Panc1 (cell line): ENCODE results near the gene CLEC4F. TPM values are rescaled to one million over a fixed set of nuclear protein-coding genes. Genes with fewer than 3 reads are reported as not detected.

Experiments used
- ATAC-seq: fragments of 200-7000 bp; cut with Tn5 transposase; 2 replicates; pipeline ENCODE4 v1.9.1; 2020; ENCODE audit warnings: mild to moderate bottlenecking, moderate library complexity
- BruUV-seq: library from RNA; stranded (reverse); fragments of 400-500 nt; replicated peaks from 2 replicates; lab custom pipeline; 2021; lab: Mats Ljungman, UMichigan
- CTCF ChIA-PET: fragments of 300-600 bp; sonication (Branson Sonifier 250); formaldehyde crosslinking; loops from one replicate; lab custom pipeline; 2022; ENCODE audit warnings: antibody characterized with exemption; lab: Charles Lee
- POLR2A ChIA-PET: fragments of 300-600 bp; sonication (Branson Sonifier 250); formaldehyde crosslinking; loops from one replicate; lab custom pipeline; 2022; ENCODE audit warnings: antibody characterized with exemption; lab: Charles Lee
- DNase-seq: peaks from one replicate; pipeline ENCODE4 v3.0.0-alpha.2; 2010; ENCODE audit warnings: low read depth, low spot score
- H3K27ac ChIP-seq: 2 replicates; pipeline ENCODE4 v1.5.1; 2011; ENCODE audit warnings: mild to moderate bottlenecking, low read length, inconsistent platforms
- H3K27me3 ChIP-seq: fragments of 200-500 bp; sonication (Bioruptor generic); 2 replicates; pipeline ENCODE4 v1.6.0; 2014; ENCODE audit warnings: low read length, inconsistent platforms; ENCODE audit not compliant: control insufficient read depth, insufficient read depth
- H3K36me3 ChIP-seq: fragments of 200-500 bp; sonication (Bioruptor generic); 2 replicates; pipeline ENCODE4 v1.5.1; 2014; ENCODE audit warnings: inconsistent platforms, mild to moderate bottlenecking, low read length, moderate library complexity; ENCODE audit not compliant: control insufficient read depth, insufficient read depth
- H3K4me1 ChIP-seq: 2 replicates; pipeline ENCODE4 v1.5.1; 2011; ENCODE audit warnings: inconsistent platforms, mild to moderate bottlenecking, low read length, moderate library complexity; ENCODE audit not compliant: control insufficient read depth, insufficient read depth
- H3K4me3 ChIP-seq, 2 experiments: 2 replicates each; pipeline ENCODE4 v1.5.1; 2011 to 2012; ENCODE audit warnings: low read depth in 2 of 2, low read length in 2 of 2, mild to moderate bottlenecking in 2 of 2, inconsistent platforms in 1 of 2, moderate library complexity in 1 of 2
- H3K9me3 ChIP-seq: fragments of 200-500 bp; sonication (Bioruptor generic); 2 replicates; pipeline ENCODE4 v1.5.1; 2014; ENCODE audit warnings: low read depth, mild to moderate bottlenecking, inconsistent platforms, low read length, moderate library complexity; ENCODE audit not compliant: control insufficient read depth, insufficient read depth
- POLR2AphosphoS5 ChIP-seq: IDR thresholded peaks from 2 replicates; pipeline ENCODE4 v1.6.1; 2012; ENCODE audit warnings: mild to moderate bottlenecking, low read depth, low read length, moderate library complexity
- REST ChIP-seq, 2 experiments: IDR thresholded peaks; 2 replicates each; pipeline ENCODE4 v1.6.1; 2011 to 2012; ENCODE audit warnings: low read depth in 2 of 2, control low read depth in 1 of 2, low read length in 1 of 2, mild to moderate bottlenecking in 1 of 2, moderate library complexity in 1 of 2; ENCODE audit not compliant: insufficient read depth in 1 of 2
- SIN3A ChIP-seq: IDR thresholded peaks from 2 replicates; pipeline ENCODE4 v1.6.1; 2012; ENCODE audit warnings: low read depth, mild to moderate bottlenecking, low read length, moderate library complexity, borderline replicate concordance; ENCODE audit not compliant: insufficient read depth
- TCF7L2 ChIP-seq: IDR thresholded peaks from 2 replicates; pipeline ENCODE4 v1.6.1; 2011; ENCODE audit warnings: mild to moderate bottlenecking, low read depth, low read length, inconsistent platforms
- in situ Hi-C: cut with HindIII; loops from 2 replicates; pipeline ENCODE4 v1.10.0; 2016; ENCODE audit warnings: low sequenced_read_pairs, low pct_unique_long_range_greater_than_20kb
- intact Hi-C: fragments of 100-400 bp; cut with micrococcal nuclease; formaldehyde crosslinking; loops from one replicate; pipeline ENCODE4 v1.10.0; 2022; ENCODE audit not compliant: unreplicated experiment
- total RNA-seq: library from RNA; stranded (reverse); gene quantifications from one replicate; pipeline ENCODE4 v1.2.1, GENCODE V29; 2021; ENCODE audit not compliant: unreplicated experiment
- TF ChIP-seq, protein P1 (sequence below): fragments of 450-650 bp; IDR thresholded peaks from 2 replicates; pipeline ENCODE4 v1.5.1; 2017; ENCODE audit warnings: mild to moderate bottlenecking

The CLEC4F gene
- total RNA-seq, 1 experiment from 2014 or later = not detected

DNA sequence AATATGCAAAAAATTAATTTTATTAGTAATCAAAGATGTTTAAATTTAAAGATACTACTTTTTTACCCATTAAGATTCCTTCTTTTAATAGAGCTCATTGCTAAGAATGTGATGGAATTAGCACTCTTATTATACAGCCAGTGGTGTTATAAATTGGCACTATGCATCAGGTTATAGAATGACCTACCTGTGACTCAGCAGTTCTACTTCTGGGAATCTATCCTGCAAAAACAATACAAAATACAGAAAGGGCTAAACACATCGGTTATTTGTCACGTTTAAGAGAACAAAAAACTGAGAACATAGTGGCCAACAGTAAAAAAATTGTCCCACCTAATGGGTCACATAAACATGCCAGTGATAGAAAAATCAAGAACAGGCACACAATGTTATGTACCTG is 42.9 kb downstream of the CLEC4F start:
- Histone ChIP-seq H3K36me3 (no peaks in the 10 kb centered on the region), H3K4me1 (no peaks in the 10 kb centered on the region), H3K27me3 (peaks cover 27% of the 10 kb centered on the region), H3K9me3 (no peaks in the 10 kb centered on the region), H3K27ac (no peak overlapping the region), H3K4me3 (no peak overlapping the region)
- in situ Hi-C loops = no loop called here
- ChIA-PET CTCF (no interaction called here), POLR2A (no interaction called here)
- no TSS peak for BruUV-seq
- DNase-seq (no peak), ATAC-seq (no peak)
- TF ChIP-seq POLR2AphosphoS5 (no peak), SIN3A (no peak), TCF7L2 (no peak), REST (IDR thresholded peaks at IDR 0.05; ENCODE audit: insufficient read depth in 1 of 2, low read depth in 2 of 2, low read length in 1 of 2) (no peak)
- TF ChIP-seq, protein P1, sequence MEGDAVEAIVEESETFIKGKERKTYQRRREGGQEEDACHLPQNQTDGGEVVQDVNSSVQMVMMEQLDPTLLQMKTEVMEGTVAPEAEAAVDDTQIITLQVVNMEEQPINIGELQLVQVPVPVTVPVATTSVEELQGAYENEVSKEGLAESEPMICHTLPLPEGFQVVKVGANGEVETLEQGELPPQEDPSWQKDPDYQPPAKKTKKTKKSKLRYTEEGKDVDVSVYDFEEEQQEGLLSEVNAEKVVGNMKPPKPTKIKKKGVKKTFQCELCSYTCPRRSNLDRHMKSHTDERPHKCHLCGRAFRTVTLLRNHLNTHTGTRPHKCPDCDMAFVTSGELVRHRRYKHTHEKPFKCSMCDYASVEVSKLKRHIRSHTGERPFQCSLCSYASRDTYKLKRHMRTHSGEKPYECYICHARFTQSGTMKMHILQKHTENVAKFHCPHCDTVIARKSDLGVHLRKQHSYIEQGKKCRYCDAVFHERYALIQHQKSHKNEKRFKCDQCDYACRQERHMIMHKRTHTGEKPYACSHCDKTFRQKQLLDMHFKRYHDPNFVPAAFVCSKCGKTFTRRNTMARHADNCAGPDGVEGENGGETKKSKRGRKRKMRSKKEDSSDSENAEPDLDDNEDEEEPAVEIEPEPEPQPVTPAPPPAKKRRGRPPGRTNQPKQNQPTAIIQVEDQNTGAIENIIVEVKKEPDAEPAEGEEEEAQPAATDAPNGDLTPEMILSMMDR = no peak
- intact Hi-C loops = no loop called here

DNA sequence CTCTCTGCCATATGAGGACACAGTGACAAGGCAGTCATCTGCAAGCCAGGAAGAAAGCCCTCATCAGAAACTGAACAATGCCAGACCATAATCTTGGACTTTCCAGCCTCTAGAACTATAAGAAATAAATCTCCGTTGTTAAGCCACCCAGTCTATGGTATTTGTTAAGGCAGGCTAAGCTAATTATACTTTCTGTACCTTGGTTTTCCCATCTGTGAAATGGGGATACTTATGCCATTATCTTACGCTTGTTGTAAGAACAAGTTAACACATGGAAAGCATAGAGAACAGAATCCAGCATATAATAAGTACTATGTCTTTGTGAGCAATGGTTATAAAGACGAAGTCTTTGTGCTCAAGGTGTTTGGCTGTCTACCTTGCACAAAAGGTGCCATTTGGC is 44.1 kb downstream of the CLEC4F start:
- ChIA-PET POLR2A (no interaction called here), CTCF (no interaction called here)
- no peak for TF ChIP-seq SIN3A
- no peak for TF ChIP-seq POLR2AphosphoS5
- TF ChIP-seq, protein P1 = no peak
- TF ChIP-seq TCF7L2 = no peak
- TF ChIP-seq REST (IDR thresholded peaks at IDR 0.05; ENCODE audit: insufficient read depth in 1 of 2, low read depth in 2 of 2, low read length in 1 of 2) = no peak
- no TSS peak for BruUV-seq
- Histone ChIP-seq H3K36me3 (no peaks in the 10 kb centered on the region), H3K4me1 (no peaks in the 10 kb centered on the region), H3K9me3 (no peaks in the 10 kb centered on the region), H3K27me3 (peaks cover 29% of the 10 kb centered on the region), H3K4me3 (no peak overlapping the region), H3K27ac (no peak overlapping the region)
- DNase-seq (no peak), ATAC-seq (no peak)
- intact Hi-C loops = no loop called here
- in situ Hi-C loops = no loop called here
